Kidney (tissue), 14 donors: Measurements from ENCODE around the gene VWA5B1. TPM values are rescaled to one million over a fixed set of nuclear protein-coding genes. Genes with fewer than 3 reads are reported as not detected.

Source experiments
- DNase-seq, 5 donors: peaks; one replicate each; pipeline ENCODE4 v3.0.0-alpha.2; 2013 to 2020
- FAIRE-seq: peaks from 2 replicates; lab custom pipeline; 2012; peaks lifted over from hg19 to GRCh38; lab: Jason Lieb, UNC
- H3K27ac ChIP-seq, 2 donors: one replicate each; pipeline ENCODE4 v1.7.0; 2013; ENCODE audit warnings: low read depth in 2 of 2, low read length in 2 of 2, inconsistent platforms in 1 of 2
- H3K27me3 ChIP-seq: one replicate; pipeline ENCODE4 v1.7.1; 2013; ENCODE audit warnings: low read length, inconsistent platforms; ENCODE audit not compliant: control insufficient read depth, insufficient read depth
- H3K36me3 ChIP-seq, 3 donors: one replicate each; pipeline versions ENCODE4 v1.7.0 to v1.7.1; 2013; ENCODE audit warnings: low read length in 3 of 3, control low read depth in 1 of 3, inconsistent platforms in 1 of 3; ENCODE audit not compliant: insufficient read depth in 3 of 3, control insufficient read depth in 2 of 3
- H3K4me1 ChIP-seq, 3 donors: one replicate each; pipeline versions ENCODE4 v1.7.0 to v1.7.1; 2013; ENCODE audit warnings: low read length in 3 of 3, inconsistent platforms in 1 of 3, low read depth in 1 of 3; ENCODE audit not compliant: control insufficient read depth in 2 of 3, insufficient read depth in 2 of 3
- H3K4me3 ChIP-seq, 3 donors: one replicate each; pipeline versions ENCODE4 v1.7.0 to v1.8.1; 2013; ENCODE audit warnings: low read length in 3 of 3, control low read depth in 1 of 3, inconsistent platforms in 1 of 3
- H3K9ac ChIP-seq, 3 donors: one replicate each; pipeline versions ENCODE4 v1.7.0 to v1.7.1; 2013; ENCODE audit warnings: low read length in 3 of 3, control low read depth in 1 of 3, inconsistent platforms in 1 of 3
- H3K9me3 ChIP-seq, 3 donors: one replicate each; pipeline versions ENCODE4 v1.7.0 to v1.7.1; 2013; ENCODE audit warnings: low read length in 3 of 3, control low read depth in 1 of 3, inconsistent platforms in 1 of 3; ENCODE audit not compliant: control insufficient read depth in 2 of 3, insufficient read depth in 1 of 3
- intact Hi-C: fragments of 100-400 bp; cut with DNase I; formaldehyde crosslinking; loops from one replicate; pipeline ENCODE4 v1.11.1; 2022
- polyA plus RNA-seq: library from polyadenylated mRNA; stranded (reverse); fragments of 350-450 nt; fragmentation: Illumina TruSeq; extraction: RNeasy Lipid Tissue Mini Kit (QIAGEN cat#74804); gene quantifications from one replicate; pipeline ENCODE4 v1.2.3, GENCODE V29; 2014; ENCODE audit warnings: low read depth, low replicate concordance; ENCODE audit not compliant: insufficient read depth
- total RNA-seq: library from RNA; stranded (reverse); fragmentation: NEBNext Ultra II Directional; extraction: Animal tissue kit (Norgen Biotek cat#: 25700); gene quantifications from one replicate; pipeline ENCODE4 v1.2.1, GENCODE V29; 2021
- TF ChIP-seq, protein P1 (sequence below): IDR thresholded peaks from 3 replicates; pipeline ENCODE4 v1.5.1; 2012; ENCODE audit warnings: mild to moderate bottlenecking, moderate library complexity, borderline replicate concordance; ENCODE audit not compliant: insufficient read depth; ENCODE audit errors: extremely low read depth
- donor health status: control.
- donor health status: control.
- donor health status: control.
- donor health status: control.
- donor health status: control.
- donor health status: DM: yes; HTN: yes; CAD: no.
- donor health status: Normal renal cell carcinoma (clear cell type).

VWA5B1 gene
- total and polyA plus RNA-seq, 2 donors from 2014 or later = 0.69 to 1.4 TPM

DNA sequence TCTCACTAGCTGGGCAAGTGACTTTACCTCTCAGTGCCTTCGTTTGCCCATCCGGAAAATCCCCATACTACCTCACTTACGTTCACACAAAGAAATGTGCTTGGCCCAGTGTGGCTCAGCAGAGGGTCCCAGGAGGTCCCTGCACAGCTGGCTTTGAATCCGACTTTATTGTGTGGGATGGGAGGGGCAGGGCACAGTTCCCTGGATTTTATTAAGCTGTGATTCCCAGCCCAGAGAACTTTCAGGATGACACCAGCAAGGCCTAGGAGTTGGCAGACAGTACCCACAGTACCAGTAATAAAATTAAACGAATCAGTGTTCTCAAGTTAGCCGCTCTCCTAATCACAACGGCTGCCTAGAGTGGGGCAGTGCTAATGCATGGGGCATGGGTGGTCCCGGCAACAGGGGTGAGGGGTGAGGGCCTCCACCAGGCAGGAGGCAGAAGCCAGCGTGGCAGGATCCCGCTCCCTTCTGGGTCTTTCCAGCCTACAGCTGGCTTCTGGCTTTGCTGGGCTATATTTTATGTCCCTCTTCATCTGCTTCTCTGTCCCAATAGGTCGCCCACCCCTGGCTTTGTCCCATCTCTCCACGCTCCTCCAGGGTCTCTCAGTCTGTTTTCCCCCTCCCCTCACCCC is 74.9 kb downstream of the VWA5B1 start:
- TF ChIP-seq, protein P1, sequence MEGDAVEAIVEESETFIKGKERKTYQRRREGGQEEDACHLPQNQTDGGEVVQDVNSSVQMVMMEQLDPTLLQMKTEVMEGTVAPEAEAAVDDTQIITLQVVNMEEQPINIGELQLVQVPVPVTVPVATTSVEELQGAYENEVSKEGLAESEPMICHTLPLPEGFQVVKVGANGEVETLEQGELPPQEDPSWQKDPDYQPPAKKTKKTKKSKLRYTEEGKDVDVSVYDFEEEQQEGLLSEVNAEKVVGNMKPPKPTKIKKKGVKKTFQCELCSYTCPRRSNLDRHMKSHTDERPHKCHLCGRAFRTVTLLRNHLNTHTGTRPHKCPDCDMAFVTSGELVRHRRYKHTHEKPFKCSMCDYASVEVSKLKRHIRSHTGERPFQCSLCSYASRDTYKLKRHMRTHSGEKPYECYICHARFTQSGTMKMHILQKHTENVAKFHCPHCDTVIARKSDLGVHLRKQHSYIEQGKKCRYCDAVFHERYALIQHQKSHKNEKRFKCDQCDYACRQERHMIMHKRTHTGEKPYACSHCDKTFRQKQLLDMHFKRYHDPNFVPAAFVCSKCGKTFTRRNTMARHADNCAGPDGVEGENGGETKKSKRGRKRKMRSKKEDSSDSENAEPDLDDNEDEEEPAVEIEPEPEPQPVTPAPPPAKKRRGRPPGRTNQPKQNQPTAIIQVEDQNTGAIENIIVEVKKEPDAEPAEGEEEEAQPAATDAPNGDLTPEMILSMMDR = no peak
- Histone ChIP-seq H3K27ac (no peak overlapping the region), H3K27me3 (peaks cover 22% of the 10 kb centered on the region), H3K4me1 (peaks cover 0 to 4% (median 0%) of the 10 kb centered on the region in 3 donors), H3K36me3 (no peaks in the 10 kb centered on the region), H3K9ac (no peak overlapping the region), H3K9me3 (no peaks in the 10 kb centered on the region), H3K4me3 (no peak overlapping the region)
- FAIRE-seq (no peak), DNase-seq (peak in 1 of 5 donors; percentile 52)
- intact Hi-C loops = no loop called here

- DNase-seq (peak in 3 of 5 donors; percentile 32 to 73 (median 45)), FAIRE-seq (no peak)
- Histone ChIP-seq H3K4me1 (peaks cover 0 to 4% (median 0%) of the 10 kb centered on the region in 3 donors), H3K27ac (no peak overlapping the region), H3K9me3 (no peaks in the 10 kb centered on the region), H3K9ac (no peak overlapping the region), H3K4me3 (no peak overlapping the region), H3K27me3 (peaks cover 22% of the 10 kb centered on the region), H3K36me3 (no peaks in the 10 kb centered on the region)
- intact Hi-C loops = no loop called here
- TF ChIP-seq, protein P1 = no peak
These were observed 75.4 kb downstream of the VWA5B1 start for GRCh38 chr1:20366056-20366462.

- no peak for FAIRE-seq
- Histone ChIP-seq H3K4me3 (no peak overlapping the region), H3K9me3 (no peaks in the 10 kb centered on the region), H3K9ac (no peak overlapping the region), H3K27me3 (peaks cover 22% of the 10 kb centered on the region), H3K4me1 (peaks cover 0 to 4% (median 0%) of the 10 kb centered on the region in 3 donors), H3K36me3 (no peaks in the 10 kb centered on the region), H3K27ac (peak overlapping the region in 1 of 2 donors; percentile 17)
- no peak for DNase-seq
- intact Hi-C loops = no loop called here
- TF ChIP-seq, protein P1 = no peak
These were observed 75.9 kb downstream of the VWA5B1 start for GRCh38 chr1:20366463-20367115.
